NK-92 (cell line): ENCODE measurements around the gene SLC24A4.

Source experiments
- DNase-seq: peaks from one replicate; lab custom pipeline; 2025; ENCODE audit not compliant: unreplicated experiment; lab: John Stamatoyannopoulos, UW

SLC24A4 gene

DNA sequence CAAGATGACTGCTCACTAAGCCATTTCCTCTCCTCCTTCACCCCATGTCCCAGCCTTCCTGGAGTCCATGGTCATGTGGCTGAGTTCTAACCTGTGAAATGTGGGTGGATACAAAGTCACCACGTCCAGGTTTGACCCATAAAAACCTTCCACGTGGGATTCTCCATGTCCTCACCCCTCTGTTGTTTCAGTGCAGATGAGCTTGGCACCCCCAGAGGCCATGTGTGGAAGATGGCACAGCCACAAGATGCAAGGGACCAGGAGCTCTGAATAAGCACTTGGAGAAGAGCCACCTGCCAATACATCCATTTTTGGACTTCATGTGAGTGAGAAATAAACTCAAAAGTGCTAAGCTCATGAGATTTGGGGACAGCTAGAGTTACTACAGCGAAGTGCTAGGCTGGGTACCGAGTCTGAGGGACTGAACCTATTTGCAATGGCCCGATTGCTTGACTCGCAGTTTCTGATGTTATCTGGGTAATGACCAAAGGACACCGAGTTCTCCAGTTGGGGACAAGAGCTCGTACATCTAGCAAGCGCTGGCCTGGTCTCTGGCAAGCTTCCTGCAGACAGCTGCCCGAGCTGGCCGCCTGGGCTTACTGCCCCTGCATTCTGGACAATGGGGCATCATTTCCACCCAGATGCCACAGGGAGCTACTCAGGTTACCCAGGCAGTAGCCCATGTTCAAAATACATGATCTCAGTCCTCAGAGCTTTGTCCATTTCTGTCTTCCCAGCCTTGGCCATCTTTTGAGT is 7.7 kb upstream of the SLC24A4 start:
- DNase-seq: no peak

DNA sequence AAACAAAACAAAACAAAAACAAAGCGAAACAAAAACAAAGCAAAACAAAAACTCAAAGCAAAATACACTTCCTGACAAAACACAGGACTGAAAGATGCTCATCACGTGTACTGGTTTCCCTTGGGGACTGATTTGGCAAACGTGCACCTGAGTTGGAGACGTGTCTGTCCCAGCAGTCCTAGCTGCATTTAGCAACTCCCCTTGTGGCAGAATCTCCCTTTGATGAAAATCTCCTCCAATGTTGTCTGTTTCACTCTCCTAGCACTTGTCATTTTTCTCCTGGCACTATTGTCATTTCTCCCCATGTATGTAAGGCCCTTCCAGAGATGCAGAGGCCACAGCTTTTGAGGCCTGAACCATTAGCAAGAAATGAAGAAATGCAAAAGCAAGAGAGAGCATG is 6.8 kb upstream of the SLC24A4 start:
- DNase-seq: no peak

DNA sequence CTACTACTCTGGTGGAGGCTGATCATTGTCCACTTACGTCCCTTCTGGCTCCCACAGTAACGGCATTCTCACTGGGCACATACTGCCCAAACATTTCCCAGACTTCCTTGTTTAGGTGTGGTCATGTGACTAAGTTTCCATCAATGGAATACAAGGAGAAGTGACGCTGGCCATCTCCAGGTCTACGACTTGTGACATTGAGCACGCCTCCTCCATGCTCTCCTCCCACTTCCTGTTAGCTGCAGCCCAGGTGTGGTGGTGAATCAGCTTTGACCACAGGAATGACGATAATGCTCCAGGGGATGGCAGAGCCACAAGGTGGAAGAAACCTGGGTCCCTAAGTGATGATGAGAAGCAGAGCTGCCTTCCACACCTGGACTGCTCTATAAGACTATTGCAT is 6.0 kb upstream of the SLC24A4 start:
- DNase-seq: no peak

DNA sequence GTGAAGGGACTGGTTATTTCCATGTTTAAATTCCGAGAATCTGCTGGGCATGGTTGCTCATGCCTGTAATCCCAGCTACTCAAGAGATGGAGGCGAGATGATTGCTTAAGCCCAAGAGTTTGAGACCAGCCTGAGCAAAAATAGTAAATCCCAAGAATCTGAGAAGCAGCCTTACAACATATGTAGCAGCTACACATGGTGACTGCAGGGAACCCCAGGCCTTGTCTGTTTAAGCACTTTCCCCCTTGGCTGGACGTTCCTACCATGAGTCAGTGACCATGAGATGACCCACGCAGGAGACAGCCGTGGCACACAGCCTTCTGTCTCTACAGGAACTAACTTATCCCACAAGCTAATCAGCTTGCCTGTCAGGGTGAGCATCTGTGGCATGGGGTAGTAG is 5.5 kb upstream of the SLC24A4 start:
- no peak for DNase-seq

DNA sequence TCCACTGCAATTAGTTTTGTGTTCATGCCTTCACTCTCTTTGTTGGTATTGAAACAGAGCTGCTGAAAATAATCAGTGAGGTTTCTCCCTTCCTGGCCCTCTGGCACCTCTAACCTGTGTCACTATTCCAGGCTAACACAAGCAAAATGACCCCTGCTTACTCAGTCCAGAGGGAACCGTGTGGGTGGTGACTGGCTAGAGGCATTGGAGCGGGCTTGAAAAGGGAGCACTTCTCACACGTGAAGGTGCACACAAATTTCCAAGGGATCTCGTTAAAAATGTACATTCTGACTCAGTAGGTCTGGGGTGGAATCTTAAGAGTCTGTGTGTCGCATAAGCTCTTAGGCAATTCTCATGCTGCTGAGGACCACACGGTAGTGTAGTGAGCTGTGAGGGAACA is 1.3 kb upstream of the SLC24A4 start:
- no peak for DNase-seq

DNA sequence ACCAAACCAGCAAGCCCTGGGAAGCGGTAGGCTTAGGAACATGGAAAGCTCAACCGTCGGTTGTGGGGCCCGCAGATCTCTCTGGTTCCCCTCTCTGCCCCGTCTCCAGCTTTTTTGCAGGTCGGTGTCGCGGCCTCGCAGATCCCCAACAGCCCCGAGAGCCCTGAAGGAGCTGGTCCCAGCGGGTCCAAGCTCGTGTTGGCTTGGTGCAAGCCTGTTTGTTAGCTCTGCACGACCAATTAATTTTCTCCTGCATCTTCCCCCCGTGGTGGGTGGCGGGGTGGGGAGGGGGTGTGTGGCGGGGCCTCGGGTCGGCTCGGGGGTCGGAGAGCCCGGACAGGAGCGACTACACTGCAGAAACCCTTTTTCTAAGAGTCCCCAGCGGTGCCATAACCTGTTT is 449 bp upstream of the SLC24A4 start:
- no peak for DNase-seq

DNA sequence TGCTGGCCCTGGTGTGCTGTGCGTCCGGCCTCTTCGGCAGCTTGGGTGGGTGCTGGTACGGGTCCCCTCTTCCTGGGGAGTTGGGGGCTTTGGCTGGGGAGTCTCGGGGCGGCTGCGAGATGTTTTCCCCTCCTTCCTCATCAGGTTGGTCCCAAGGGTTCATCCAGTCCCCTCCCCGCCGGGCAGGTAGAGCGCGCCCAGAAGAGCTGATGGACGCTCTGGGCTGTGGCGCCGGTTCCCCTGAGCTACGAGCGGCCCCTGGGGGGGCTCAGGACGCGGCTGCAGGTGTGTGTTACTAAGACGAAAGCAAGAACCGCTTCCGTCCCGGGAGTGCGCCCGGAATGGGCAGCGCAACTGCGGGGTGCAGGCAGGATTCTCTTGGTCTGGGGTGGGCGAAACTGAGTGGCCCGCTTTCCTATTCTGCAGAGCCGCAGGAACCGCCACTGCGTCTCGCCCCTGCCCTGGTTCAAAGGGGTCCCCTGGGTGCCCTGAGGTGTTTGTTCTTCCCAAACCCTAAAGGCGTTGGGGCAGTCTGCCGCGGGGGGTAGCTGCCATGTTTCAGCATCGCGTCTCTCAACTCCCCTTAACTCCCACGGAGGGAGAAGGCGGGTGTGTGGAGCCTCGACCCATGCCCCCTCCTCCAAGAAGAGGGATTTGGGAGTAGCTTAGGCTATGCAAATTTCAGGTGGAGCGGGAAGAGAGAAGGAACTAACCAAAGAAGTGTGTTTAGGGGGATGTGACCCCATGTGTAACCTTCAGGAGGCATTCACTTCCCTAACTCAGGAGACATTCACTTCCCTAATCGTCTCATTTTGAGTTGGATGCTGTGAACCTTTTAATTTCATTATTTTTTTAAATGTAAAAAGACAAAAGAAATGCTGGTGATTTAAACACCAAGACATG is 1.2 kb downstream of the SLC24A4 start:
- no peak for DNase-seq

DNA sequence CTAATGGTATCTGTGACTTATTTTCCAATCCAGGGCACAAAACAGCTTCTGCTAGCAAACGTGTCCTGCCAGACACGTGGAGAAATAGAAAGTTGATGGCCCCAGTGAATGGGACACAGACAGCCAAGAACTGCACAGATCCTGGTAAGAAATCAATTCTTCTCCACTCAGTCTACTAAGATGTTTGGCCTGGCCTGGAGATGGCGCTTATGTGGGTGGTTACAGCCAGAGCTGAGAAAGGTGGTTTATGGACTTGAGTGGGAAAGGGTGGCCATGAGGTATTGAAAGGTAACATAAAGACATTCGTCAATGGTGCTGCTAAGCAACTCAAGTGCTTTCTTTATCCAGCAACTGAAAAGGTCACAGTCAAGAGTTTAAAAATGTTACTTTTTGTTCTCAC is 2.9 kb downstream of the SLC24A4 start:
- no peak for DNase-seq

DNA sequence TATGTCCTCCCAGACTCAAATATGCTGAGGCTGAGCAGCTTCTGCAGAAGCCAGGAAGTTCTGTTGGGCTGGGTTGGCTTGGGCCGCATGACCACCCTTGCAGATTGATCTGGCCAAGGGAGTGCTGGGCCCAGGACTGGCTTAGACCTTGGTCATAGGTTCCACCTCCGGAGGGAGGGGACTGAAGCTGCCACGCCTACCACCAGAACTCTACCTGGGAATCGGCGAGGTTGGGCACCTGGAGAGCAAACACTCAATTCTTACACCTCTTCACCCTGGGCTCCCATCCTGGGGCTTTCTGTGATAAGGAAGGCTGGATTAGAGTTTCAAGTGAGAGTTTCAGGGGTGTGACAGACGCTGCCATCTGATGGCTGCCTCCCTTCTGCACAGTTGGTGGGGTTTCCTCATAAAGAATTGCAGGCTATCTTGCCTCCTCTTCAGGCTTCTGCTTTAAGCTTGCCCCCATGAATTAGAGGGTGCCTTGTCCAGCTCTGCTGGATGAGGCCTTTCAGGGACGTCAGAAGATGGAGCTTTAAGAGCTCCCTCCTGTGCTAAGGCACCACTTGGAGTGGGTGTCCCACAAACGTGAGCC is 5.8 kb downstream of the SLC24A4 start:
- no peak for DNase-seq

DNA sequence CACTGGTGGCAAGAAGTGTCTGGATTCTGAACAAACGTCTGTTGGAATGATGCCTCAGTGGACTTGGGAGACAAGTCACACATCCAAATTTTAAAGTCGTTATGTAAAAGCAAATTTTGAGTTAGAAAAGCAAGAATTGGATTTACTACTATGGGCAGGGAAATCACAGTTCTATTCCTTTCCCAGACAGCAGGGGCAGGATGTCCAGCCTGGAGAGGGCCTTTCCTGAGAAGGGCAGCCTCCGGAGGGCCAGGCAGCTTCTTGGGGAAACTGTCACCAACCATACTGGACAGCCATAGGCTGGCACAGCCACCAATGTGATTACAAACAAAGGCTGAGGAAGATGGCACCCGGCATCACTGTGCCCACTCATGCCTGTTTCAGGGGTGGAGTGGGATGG is 11.1 kb downstream of the SLC24A4 start:
- no peak for DNase-seq

DNA sequence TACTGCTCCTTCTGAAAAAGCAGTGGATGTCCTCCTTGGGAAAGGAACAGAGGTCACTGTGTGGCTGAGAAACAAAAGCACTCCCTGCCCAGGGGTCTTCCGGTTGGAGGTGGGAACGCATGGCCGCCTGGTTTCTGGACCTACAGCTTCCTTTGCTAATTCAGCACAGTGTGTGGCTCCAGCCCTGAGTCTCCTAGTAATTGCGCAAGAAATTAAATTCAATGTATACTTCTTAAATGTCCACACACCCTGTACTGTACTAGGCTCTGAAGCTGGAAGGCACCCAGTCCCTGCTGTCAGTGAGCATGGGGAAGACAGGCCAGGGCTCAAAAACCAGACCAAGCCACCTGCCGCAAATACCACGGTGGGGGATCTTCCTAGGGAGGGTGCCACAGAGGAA is 13.4 kb downstream of the SLC24A4 start:
- DNase-seq: no peak

DNA sequence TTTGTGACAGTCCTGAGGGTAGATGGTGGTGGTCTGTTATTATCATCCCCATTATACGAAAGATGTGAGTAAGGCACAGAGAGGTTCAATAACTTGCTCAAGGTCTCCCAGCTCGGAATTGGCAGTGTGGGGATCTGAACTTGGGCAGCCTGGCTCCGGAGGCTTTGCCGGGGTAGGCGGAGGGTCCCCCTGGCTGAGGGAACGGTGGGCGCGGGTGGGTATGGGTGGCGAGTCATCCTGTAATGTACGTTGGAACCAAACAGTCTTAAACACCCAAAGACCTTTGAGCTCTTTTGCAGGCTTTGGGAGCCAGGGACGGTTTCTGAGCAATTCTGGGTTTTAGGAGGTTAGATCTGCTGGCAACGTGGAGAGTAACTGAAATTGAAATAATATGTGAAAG is 16.5 kb downstream of the SLC24A4 start:
- no peak for DNase-seq

DNA sequence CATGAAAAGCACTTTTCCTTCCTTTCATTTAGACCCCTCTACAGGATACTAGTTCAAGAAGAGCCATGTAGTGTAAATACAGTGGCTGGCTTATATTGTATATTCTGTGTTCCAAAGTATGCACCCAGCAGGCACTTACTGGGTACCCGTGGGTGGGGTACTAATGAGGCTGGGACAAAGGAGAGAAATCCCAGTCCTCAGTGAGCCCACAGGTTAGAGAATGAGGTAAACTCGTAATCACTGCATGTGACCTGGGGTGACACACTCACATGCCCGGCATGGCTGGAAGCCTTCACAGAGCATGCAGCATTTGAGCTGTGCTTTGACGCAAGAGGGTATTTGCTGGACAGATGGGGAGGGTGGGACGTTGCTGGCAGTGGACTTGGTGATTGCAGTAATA is 17.1 kb downstream of the SLC24A4 start:
- DNase-seq: no peak

DNA sequence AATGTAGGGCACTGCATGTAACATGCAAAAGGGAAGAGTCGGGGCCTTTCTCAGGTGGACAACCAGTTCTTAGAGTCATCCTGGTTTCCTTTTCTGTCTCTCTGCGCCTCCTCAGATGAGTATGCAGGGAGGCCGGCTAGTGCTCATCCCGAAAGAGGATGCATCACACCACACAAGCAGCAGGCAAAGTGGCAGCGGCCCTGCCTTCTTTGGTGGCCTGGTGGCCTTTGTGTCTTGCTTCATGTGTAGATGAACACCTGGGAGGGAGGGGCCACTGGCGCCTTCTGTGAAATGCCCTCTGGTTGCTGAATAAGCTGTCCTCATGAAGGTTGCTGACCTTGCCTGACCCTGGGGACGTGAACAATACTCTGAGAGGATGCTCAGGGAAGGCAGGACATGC is 18.0 kb downstream of the SLC24A4 start:
- no peak for DNase-seq

DNA sequence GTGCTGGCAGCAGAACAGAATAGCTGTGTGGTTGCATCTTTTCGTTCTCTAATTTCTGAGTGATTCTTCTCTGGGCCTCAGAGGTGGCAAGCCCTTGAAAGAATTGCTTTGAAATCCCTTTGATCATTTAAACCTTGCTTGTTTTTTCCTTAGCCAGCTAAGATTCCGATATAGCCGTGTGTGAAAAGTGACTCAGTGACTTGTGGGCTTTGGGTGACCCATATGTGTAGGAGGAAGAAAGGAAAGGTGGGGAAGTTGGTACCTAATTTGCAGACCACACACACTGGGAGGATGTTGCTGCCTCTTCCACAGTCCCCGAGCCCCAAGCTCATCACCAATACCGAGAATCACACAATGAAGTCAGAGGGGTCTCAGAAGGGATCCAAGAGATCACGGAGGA is 18.8 kb downstream of the SLC24A4 start:
- no peak for DNase-seq

DNA sequence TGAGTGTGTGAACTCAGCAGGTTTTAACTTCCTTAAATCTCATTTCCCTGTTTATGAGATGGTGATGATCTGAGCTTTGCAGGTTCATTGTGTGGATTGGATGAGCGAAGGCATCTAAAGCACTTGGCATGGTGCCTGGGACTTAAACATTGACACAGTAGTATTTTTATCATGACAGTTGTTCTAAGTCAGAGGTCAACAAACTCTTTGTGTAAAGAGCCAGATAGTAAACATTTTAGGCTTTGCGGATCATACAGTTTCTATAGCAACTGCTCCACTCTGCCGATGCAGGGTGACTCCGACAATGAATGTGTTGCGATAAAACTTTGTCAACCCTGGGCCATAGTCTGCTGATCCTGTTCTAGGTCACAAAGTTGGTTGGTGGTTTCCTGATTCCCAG is 25.2 kb downstream of the SLC24A4 start:
- no peak for DNase-seq

DNA sequence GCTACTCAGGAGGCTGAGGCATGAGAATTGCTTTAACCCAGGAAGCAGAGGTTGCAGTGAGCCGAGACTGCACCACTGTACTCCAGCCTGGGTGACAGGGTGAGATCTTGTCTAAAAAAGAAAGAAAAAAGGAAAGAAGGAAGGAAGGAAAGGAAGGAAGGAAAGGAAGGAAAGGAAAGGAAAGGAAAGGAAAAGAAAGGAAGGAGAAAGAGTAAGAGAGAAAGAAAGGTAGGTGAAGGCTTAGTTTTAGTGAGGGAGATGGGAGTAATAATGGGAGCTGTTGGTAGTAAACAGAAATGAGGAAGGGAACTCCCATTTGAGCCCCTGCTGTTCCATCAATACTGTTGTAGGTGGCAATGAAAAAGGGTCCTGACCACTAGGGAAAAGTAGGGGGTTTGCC is 28.8 kb downstream of the SLC24A4 start:
- DNase-seq: no peak

DNA sequence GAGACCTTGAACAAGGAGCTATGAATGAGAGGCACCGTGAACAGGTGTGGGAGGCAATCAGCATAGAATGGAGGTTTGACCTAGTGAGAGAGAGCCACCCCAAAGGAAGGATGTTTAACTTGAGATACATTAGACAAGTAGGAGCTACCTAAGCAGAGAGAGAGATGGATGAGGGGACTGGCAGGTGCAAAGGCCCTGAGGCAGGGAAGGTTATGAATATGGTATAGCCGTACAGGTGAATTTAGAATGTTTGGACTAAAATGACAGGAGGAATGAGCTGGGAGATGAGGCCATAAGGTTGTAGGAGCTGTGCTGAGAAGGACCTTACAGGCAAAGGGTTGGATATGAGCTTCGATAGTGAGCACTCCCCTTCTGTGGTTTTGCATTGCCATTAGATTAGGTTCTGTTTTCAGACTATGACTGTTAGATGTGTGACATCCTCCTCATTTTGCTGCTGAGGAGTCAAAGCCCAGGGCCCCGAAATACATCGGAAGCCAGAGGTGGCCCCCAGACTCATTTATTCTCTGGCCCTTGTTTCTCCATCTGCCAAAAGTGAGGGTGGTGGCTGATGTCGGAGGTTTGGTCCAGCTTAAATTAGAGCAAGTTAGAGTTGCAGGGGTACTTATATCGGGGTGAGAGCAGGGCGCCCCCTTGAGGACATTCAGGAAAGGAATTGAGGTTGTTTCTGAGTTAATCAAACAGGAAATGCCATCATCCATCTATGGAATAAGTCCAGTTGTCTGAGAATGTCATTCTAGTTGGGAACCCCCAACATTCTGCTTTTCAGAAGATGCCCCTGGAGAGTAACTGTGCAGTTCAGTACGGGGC is 29.4 kb downstream of the SLC24A4 start:
- no peak for DNase-seq

DNA sequence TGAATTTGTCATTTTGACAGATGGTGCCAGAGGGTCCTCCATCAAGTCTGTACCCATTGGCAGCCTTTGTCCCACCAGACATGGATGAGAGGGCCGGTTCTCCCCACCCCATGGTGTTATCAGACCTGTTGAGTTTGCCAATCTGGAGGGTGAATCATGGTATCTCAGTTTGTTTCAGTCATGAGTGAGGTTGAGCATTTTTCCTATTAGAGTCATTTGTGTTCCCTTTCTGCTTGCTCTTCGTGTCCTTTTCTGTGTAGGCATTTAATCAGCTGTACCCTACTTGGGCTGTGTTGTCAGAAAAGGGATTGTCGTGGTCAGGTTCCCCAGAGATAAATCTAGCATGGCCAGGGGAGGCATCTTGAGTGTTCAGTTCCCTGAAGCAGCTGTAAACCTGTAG is 30.5 kb downstream of the SLC24A4 start:
- DNase-seq: no peak

DNA sequence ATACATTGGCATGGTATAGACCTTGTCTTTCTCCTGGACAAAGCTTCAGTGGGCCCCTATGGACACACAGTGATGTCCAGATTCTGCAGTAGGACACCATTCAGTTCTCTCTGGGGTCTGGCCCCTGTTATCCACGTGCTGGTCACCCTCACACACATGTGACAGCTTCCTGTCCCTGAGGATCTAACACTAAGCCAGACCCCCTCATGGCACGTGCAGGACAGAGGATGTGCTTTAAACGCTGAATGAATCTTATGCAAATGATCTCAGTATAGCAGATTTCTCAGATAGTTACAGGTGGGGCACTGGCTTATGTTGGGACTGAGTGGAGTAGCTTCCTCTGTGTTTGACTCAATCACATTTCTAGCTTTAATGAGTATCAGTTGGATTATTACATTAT is 33.7 kb downstream of the SLC24A4 start:
- no peak for DNase-seq

DNA sequence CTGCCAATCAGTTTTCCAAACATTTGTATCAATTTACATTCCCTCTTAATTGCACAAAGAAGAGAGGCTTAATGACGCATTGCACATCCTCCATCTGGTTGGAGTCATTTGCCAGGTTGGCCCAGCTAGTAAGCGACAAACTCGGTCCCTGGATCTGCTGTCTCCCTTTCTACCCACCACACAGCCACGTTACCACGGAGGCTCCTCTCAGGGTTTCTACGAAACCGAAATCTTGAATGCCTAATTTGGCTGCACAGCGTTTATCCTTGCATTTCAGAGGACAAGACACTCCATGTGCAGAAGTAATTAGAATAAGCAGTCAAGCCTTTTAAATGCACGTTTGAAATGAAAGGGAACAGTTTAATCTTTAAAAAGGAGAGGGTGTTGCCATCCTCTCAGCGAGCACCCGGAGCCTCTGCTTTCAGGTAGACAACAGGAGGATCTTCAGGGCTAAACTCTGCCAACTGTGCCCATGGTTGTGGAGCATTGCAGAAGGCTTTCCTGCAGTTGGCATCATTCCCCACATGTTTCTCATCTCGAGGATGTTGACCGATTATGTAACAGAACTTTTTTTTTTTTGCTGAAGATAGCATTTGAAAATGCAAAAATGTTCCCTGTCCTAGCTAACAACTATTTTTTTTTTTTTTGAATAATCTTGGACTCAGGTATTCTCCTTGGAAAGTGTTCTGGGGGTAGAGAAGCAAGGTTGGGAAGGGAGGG is 37.8 kb downstream of the SLC24A4 start:
- no peak for DNase-seq
